Rectal smooth muscle tissue (tissue), 1 donor: Measurements from ENCODE around the gene SP3.

Experiments
- H3K27ac ChIP-seq: one replicate; pipeline ENCODE4 v1.7.0; 2013; ENCODE audit warnings: low read depth, low read length, inconsistent platforms
- H3K27me3 ChIP-seq: one replicate; pipeline ENCODE4 v1.7.0; 2013; ENCODE audit warnings: low read length; ENCODE audit not compliant: control insufficient read depth, insufficient read depth
- H3K36me3 ChIP-seq: one replicate; pipeline ENCODE4 v1.7.0; 2013; ENCODE audit warnings: low read length; ENCODE audit not compliant: control insufficient read depth, insufficient read depth
- H3K4me1 ChIP-seq: one replicate; pipeline ENCODE4 v1.7.0; 2013; ENCODE audit warnings: low read length; ENCODE audit not compliant: control insufficient read depth, insufficient read depth
- H3K4me3 ChIP-seq: one replicate; pipeline ENCODE4 v1.7.0; 2013; ENCODE audit warnings: low read length
- H3K9ac ChIP-seq: one replicate; pipeline ENCODE4 v1.7.0; 2013; ENCODE audit warnings: low read length

SP3 gene

GRCh38 chr2:173990970-173991819, 26.0 kb upstream of the SP3 start:
- no peaks in the 10 kb centered on the region for H3K27me3 ChIP-seq
- H3K9ac ChIP-seq = no peak overlapping the region
- H3K27ac ChIP-seq = peak overlapping the region; percentile 56
- H3K36me3 ChIP-seq = no peaks in the 10 kb centered on the region
- H3K4me3 ChIP-seq = peak overlapping the region; percentile 25
- peaks cover 15% of the 10 kb centered on the region for H3K4me1 ChIP-seq

DNA sequence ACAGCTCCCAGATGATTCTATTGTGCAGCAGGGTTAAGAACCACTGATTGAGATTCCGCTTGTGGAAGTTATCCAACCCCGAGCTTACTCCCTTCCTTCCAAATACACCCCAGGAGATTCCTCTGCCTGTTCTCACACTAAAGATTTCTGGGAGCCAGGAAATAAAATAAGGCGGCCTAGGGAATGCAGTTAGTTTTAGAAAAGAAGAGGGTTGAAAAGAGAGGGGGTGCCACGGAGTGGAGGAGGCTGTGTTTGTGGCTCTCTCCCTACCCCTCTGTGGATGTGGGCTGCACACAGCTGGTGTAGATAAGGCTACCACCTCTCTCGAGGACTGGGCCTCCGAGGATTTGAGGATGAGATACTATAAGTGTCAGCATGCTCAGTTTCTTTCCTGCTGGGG, 25.1 kb upstream of the SP3 start:
- H3K27ac ChIP-seq = no peak overlapping the region
- no peaks in the 10 kb centered on the region for H3K36me3 ChIP-seq
- H3K4me1 ChIP-seq = peaks cover 15% of the 10 kb centered on the region

GRCh38 chr2:173989884-173990215, 24.7 kb upstream of the SP3 start:
- Histone ChIP-seq H3K9ac (no peak overlapping the region), H3K27ac (no peak overlapping the region), H3K4me1 (peaks cover 15% of the 10 kb centered on the region), H3K27me3 (no peaks in the 10 kb centered on the region), H3K4me3 (no peak overlapping the region), H3K36me3 (no peaks in the 10 kb centered on the region)

More for the DNA sequence above, 25.1 kb upstream of the SP3 start:
- no peak overlapping the region for H3K9ac ChIP-seq
- no peaks in the 10 kb centered on the region for H3K27me3 ChIP-seq
- H3K4me3 ChIP-seq = no peak overlapping the region

GRCh38 chr2:173989160-173989883, 24.1 kb upstream of the SP3 start:
- Histone ChIP-seq H3K9ac (no peak overlapping the region), H3K36me3 (no peaks in the 10 kb centered on the region), H3K27ac (no peak overlapping the region), H3K4me3 (no peak overlapping the region), H3K4me1 (peaks cover 15% of the 10 kb centered on the region), H3K27me3 (no peaks in the 10 kb centered on the region)

DNA sequence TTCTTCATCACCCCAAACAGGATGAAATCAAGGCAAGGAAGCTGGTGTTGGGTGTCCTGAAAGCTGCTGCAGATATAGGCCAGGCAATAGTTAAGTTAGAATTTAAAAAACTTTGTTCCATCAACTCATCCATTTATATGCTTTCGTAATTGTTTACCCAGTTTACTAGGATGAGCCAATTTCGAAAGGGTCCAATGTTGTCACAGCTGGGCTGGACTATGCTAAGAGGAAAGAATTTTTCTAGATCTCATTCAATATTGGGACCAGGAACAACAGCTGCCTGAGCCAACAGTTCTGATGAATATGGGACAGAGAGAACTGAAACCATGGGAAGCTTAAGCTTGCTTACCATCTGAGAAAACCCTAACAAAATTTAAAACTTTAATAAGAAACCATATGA, 21.6 kb upstream of the SP3 start:
- Histone ChIP-seq H3K36me3 (no peaks in the 10 kb centered on the region), H3K4me3 (no peak overlapping the region), H3K4me1 (peaks cover 19% of the 10 kb centered on the region), H3K27me3 (no peaks in the 10 kb centered on the region), H3K27ac (no peak overlapping the region), H3K9ac (no peak overlapping the region)

- Histone ChIP-seq H3K4me1 (peaks cover 8% of the 10 kb centered on the region), H3K27me3 (no peaks in the 10 kb centered on the region), H3K9ac (no peak overlapping the region), H3K4me3 (no peak overlapping the region), H3K36me3 (no peaks in the 10 kb centered on the region), H3K27ac (no peak overlapping the region)
These were observed 20.4 kb upstream of the SP3 start for GRCh38 chr2:173985605-173985992.

DNA sequence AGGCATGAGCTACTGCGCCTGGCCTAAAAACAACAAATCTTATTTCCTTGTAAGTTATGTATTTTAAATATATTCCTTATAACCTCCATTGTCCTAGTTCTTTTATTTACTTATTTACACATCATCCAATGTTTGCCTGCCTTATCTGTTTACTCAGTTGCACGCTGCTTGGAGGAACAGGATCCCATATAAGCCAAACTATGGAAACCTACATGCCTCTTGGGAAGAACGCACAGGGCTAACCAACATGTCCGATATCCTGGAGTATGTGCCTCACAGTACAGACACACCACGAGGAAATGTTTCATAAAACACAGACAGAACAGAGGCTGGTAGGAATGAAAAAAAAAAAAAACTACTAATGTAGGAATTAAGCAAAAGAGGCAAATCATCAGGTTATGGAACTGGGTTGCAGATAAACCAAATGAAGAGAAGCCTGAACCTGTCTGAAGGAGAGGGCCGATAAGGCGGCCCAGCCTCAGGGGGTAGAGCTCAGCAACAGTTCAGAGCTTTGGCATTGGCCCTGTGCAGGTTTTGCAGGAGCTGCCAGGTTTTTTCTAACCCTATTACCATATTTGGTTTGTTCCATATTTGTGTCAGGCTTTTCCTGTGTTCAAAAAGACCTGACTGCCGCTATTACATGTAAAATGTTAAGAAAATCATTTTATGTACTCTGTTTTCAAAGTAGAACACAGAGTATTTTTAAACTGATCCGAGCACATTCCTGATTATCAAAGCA, 19.9 kb upstream of the SP3 start:
- H3K4me1 ChIP-seq = peaks cover 5% of the 10 kb centered on the region

GRCh38 chr2:173983391-173983871, 18.3 kb upstream of the SP3 start:
- H3K27me3 ChIP-seq = no peaks in the 10 kb centered on the region
- H3K36me3 ChIP-seq = no peaks in the 10 kb centered on the region
- H3K9ac ChIP-seq = no peak overlapping the region
- H3K4me3 ChIP-seq = no peak overlapping the region
- H3K27ac ChIP-seq = no peak overlapping the region
- peaks cover 5% of the 10 kb centered on the region for H3K4me1 ChIP-seq

More for the DNA sequence above, 19.9 kb upstream of the SP3 start:
- H3K27ac ChIP-seq = no peak overlapping the region
- H3K9ac ChIP-seq = no peak overlapping the region
- H3K36me3 ChIP-seq = no peaks in the 10 kb centered on the region
- H3K4me3 ChIP-seq = no peak overlapping the region
- H3K27me3 ChIP-seq = no peaks in the 10 kb centered on the region

DNA sequence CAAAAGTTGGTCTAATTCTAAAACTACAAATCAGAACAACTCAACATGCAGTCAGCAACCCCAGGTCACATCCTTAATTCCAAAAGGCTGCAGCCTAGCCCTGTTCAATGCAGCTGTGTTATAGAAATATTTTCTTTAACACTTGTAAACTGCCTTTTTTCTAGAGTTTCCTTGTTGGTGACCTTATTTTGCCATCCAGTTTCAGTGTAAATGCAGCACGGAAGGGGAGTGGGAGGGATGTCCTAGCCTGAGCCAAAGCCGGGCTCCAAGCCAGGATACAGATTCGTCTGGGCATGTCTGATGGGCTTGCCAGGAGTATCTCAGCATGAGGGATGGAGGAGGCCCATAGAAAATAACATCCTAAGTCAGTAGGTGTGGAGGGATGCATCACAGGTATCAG, 17.7 kb upstream of the SP3 start:
- peaks cover 5% of the 10 kb centered on the region for H3K4me1 ChIP-seq
- H3K4me3 ChIP-seq = no peak overlapping the region
- no peaks in the 10 kb centered on the region for H3K36me3 ChIP-seq
- H3K27me3 ChIP-seq = no peaks in the 10 kb centered on the region
- H3K9ac ChIP-seq = no peak overlapping the region
- no peak overlapping the region for H3K27ac ChIP-seq

DNA sequence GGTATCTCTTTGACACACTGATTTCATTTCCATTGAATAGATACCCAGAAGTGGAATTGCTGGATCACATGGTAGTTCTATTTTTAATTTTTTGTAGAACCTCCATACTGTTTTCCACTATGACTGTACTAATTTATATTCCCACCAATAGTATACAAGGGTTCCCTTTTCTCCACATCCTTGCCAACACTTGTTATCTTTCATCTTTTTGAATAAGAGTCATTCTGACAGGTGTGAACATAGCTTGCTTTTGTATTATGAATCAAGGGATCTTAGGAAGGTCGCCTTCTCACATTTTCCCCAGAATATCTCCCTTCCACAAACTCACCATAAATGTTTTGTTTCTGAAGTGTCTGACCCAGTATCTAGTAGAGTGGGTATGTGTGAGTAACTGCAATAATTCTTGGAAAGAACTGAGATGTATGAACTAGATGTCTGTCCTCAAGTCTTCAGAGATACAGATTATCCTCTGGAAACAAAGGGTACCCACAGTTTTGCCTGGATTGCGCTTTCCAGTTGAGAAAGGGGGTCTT, 17.1 kb upstream of the SP3 start:
- Histone ChIP-seq H3K27ac (no peak overlapping the region), H3K4me3 (no peak overlapping the region), H3K27me3 (no peaks in the 10 kb centered on the region), H3K9ac (no peak overlapping the region), H3K4me1 (peaks cover 5% of the 10 kb centered on the region), H3K36me3 (no peaks in the 10 kb centered on the region)

DNA sequence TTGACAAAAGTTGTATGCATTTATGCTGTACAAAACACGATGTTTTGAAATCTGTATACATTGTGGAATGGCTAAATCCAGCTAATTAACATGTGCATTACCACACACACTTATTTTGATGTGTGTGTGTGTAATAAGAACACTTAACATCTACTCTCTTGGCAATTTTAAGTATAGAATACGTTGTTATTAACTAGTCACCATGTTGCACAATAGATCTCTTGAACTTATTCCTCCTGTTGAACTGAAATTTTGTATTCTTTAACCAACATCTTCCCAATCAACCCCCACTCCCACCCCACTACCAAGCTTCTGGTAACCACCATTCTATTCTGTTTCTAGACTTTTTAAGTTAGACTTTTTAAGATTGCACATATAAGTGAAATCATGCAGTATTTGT, 16.3 kb upstream of the SP3 start:
- no peak overlapping the region for H3K9ac ChIP-seq
- H3K4me1 ChIP-seq = peaks cover 5% of the 10 kb centered on the region
- H3K4me3 ChIP-seq = no peak overlapping the region
- no peaks in the 10 kb centered on the region for H3K27me3 ChIP-seq
- H3K36me3 ChIP-seq = no peaks in the 10 kb centered on the region
- no peak overlapping the region for H3K27ac ChIP-seq

DNA sequence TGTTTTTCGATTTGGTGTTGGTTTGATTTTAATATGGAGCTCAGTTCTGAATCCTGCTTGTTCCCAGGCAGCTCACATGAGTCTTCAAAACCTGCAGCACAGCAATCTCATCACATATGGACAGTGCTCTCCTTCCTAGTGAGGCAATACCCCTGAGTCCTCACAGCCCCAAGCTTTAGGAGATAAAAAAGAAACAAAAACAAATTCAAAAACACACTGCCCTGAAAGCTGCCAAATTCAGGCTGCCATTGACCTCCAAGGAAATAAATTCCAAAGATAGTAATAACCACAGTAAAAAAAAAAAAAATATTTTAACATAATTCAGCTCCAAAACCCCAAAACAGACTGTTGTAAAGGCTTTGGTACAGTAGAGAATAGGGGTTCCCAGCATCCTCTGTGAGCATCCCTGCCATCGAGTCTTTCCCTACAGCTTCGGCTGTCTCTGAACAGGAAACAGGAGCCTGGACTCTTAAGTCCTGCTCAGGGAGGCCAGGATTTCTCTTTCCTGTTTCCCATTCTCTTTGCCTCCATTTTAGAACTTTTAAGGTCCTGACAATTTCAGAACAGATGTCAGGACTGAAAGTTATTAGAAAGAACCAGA, 14.7 kb upstream of the SP3 start:
- no peak overlapping the region for H3K27ac ChIP-seq
- H3K27me3 ChIP-seq = no peaks in the 10 kb centered on the region
- H3K9ac ChIP-seq = no peak overlapping the region
- H3K36me3 ChIP-seq = no peaks in the 10 kb centered on the region
- no peak overlapping the region for H3K4me3 ChIP-seq
- peaks cover 5% of the 10 kb centered on the region for H3K4me1 ChIP-seq
